SU-DHL-6 (cell line): ENCODE measurements around the gene ADAMTS12.

Experiments
- H2AFZ ChIP-seq: fragments of 200-600 bp; sonication (generic); 2 replicates; pipeline ENCODE4 v1.6.1; 2014; ENCODE audit warnings: low read depth, mild to moderate bottlenecking, moderate library complexity, mixed read lengths, antibody characterized with exemption, low read length; ENCODE audit not compliant: severe bottlenecking
- H3F3A ChIP-seq: fragments of 200-600 bp; shearing (Covaris generic); 2 replicates; pipeline ENCODE4 v1.6.0; 2016; ENCODE audit warnings: antibody characterized with exemption, mild to moderate bottlenecking; ENCODE audit not compliant: insufficient read depth
- H3K27ac ChIP-seq: fragments of 200-600 bp; sonication (generic); 2 replicates; pipeline ENCODE4 v1.5.1; 2016; ENCODE audit warnings: low read depth, mild to moderate bottlenecking, low read length, moderate library complexity, mixed read lengths
- H3K27me3 ChIP-seq: fragments of 200-600 bp; sonication (generic), shearing (Covaris generic); 2 replicates; pipeline ENCODE4 v1.6.0; 2014; ENCODE audit warnings: mild to moderate bottlenecking, low read length
- H3K36me3 ChIP-seq: fragments of 200-600 bp; sonication (generic); 2 replicates; pipeline ENCODE4 v1.6.1; 2014; ENCODE audit warnings: mild to moderate bottlenecking, low read length, mixed read lengths
- H3K4me2 ChIP-seq: fragments of 300-600, 200-600 bp; shearing (Covaris generic), sonication (generic); 2 replicates; pipeline ENCODE4 v1.6.0; 2014; ENCODE audit warnings: low read length, low read depth, mild to moderate bottlenecking; ENCODE audit not compliant: poor library complexity, severe bottlenecking
- H3K4me3 ChIP-seq: fragments of 200-600 bp; sonication (generic); 2 replicates; pipeline ENCODE4 v1.5.1; 2014; ENCODE audit warnings: antibody characterized with exemption, low read length, mild to moderate bottlenecking, mixed read lengths; ENCODE audit not compliant: insufficient read depth, poor library complexity, severe bottlenecking
- H3K79me2 ChIP-seq: fragments of 200-600 bp; sonication (generic); 2 replicates; pipeline ENCODE4 v1.6.1; 2014; ENCODE audit warnings: mild to moderate bottlenecking, low read length, moderate library complexity; ENCODE audit not compliant: insufficient read depth
- H3K9ac ChIP-seq: fragments of 200-600 bp; sonication (generic); 2 replicates; pipeline ENCODE4 v1.7.0; 2014; ENCODE audit warnings: mild to moderate bottlenecking, low read length
- H3K9me2 ChIP-seq: fragments of 200-600 bp; sonication (generic); replicated peaks from 2 replicates; pipeline ENCODE4 v1.6.1; 2014; ENCODE audit warnings: low read length; ENCODE audit not compliant: insufficient read depth
- H3K9me3 ChIP-seq: fragments of 200-600 bp; sonication (generic); 2 replicates; pipeline ENCODE4 v1.6.1; 2014; ENCODE audit warnings: low read length, mixed read lengths; ENCODE audit not compliant: insufficient read depth
- H4K20me1 ChIP-seq: fragments of 200-600 bp; sonication (generic); 2 replicates; pipeline ENCODE4 v1.6.1; 2014; ENCODE audit warnings: low read depth, mild to moderate bottlenecking, antibody characterized with exemption, low read length, moderate library complexity, mixed read lengths
- EZH2phosphoT487 ChIP-seq: fragments of 200-600 bp; sonication (generic), shearing (Covaris generic); conservative IDR thresholded peaks from 2 replicates; pipeline ENCODE4 v1.6.1; 2018; ENCODE audit warnings: mild to moderate bottlenecking, antibody characterized with exemption, low read length, moderate library complexity, mixed read lengths
- TF ChIP-seq, protein P1 (sequence below): fragments of 200-600 bp; sonication (generic); IDR thresholded peaks from one replicate; pipeline ENCODE4 v1.5.1; 2017; ENCODE audit warnings: antibody characterized with exemption, mild to moderate bottlenecking, low read length, moderate library complexity; ENCODE audit not compliant: insufficient read depth, poor library complexity, severe bottlenecking

Gene ADAMTS12

DNA sequence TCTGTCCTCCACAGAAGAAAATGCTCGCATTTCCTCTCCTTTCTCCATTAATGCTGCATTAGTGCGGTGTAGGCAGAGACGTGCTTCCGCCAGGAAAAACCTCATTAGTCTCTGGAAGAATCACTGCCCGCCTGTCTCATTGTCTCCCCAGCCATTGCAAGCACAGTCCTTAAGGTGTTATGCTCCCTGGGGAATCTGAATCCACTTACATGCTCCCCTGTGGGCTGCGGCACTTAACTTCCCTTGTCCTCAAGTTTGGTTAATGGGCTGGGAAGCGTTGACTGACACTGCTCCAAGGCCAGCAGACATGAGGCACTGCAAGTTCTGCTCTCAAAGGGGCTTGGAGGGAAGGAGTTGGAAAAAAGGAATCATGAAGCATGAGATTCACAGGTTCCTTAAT is 409.5 kb downstream of the ADAMTS12 start:
- Histone ChIP-seq H3K27ac (no peak overlapping the region), H3K9me2 (no peaks in the 10 kb centered on the region), H3K36me3 (no peaks in the 10 kb centered on the region), H3K9ac (no peak overlapping the region), H2AFZ (no peak overlapping the region), H3K4me3 (no peak overlapping the region), H3K27me3 (no peaks in the 10 kb centered on the region), H3K4me2 (no peak overlapping the region), H3F3A (no peaks in the 10 kb centered on the region), H4K20me1 (no peaks in the 10 kb centered on the region), H3K79me2 (no peaks in the 10 kb centered on the region), H3K9me3 (no peaks in the 10 kb centered on the region)
- TF ChIP-seq, protein P1, sequence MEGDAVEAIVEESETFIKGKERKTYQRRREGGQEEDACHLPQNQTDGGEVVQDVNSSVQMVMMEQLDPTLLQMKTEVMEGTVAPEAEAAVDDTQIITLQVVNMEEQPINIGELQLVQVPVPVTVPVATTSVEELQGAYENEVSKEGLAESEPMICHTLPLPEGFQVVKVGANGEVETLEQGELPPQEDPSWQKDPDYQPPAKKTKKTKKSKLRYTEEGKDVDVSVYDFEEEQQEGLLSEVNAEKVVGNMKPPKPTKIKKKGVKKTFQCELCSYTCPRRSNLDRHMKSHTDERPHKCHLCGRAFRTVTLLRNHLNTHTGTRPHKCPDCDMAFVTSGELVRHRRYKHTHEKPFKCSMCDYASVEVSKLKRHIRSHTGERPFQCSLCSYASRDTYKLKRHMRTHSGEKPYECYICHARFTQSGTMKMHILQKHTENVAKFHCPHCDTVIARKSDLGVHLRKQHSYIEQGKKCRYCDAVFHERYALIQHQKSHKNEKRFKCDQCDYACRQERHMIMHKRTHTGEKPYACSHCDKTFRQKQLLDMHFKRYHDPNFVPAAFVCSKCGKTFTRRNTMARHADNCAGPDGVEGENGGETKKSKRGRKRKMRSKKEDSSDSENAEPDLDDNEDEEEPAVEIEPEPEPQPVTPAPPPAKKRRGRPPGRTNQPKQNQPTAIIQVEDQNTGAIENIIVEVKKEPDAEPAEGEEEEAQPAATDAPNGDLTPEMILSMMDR, result no peak
- TF ChIP-seq EZH2phosphoT487, result no peak

GRCh38 chr5:33480876-33481275 is 410.9 kb downstream of the ADAMTS12 start:
- H3K79me2 ChIP-seq, result no peaks in the 10 kb centered on the region
- H4K20me1 ChIP-seq, result no peaks in the 10 kb centered on the region
- H3K9me3 ChIP-seq, result no peaks in the 10 kb centered on the region
- H3K27ac ChIP-seq, result no peak overlapping the region
- H3F3A ChIP-seq, result no peaks in the 10 kb centered on the region
- no peaks in the 10 kb centered on the region for H3K36me3 ChIP-seq
- H3K4me3 ChIP-seq, result no peak overlapping the region
- H3K9ac ChIP-seq, result no peak overlapping the region
- TF ChIP-seq EZH2phosphoT487, result no peak
- TF ChIP-seq, protein P1, result no peak
- no peak overlapping the region for H3K4me2 ChIP-seq
- no peak overlapping the region for H2AFZ ChIP-seq
- no peaks in the 10 kb centered on the region for H3K9me2 ChIP-seq
- no peaks in the 10 kb centered on the region for H3K27me3 ChIP-seq

DNA sequence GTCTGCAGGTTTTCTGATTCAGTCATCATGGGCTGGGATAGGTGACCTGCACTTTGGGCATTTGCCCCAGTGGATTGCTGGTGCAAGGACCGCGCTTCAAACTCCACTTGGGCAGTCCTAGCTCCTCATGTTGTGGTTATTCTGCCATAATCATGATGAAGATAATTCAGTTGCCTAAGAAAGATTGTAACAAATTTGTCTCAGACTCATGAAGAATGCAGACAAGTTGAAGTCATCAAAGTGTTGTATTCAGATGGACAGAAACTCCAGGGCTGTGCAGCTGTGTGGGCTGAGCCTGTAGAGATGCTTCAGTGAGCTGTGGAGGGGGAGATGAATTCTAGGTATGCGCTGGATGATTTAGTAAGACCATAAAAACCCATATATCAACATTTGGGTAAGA is 412.5 kb downstream of the ADAMTS12 start:
- H3K36me3 ChIP-seq, result peaks cover 9% of the 10 kb centered on the region
- H3K4me2 ChIP-seq, result no peak overlapping the region
- no peaks in the 10 kb centered on the region for H3K27me3 ChIP-seq
- TF ChIP-seq, protein P1, result no peak
- TF ChIP-seq EZH2phosphoT487, result no peak
- H3K9me2 ChIP-seq, result no peaks in the 10 kb centered on the region
- H3K79me2 ChIP-seq, result no peaks in the 10 kb centered on the region
- H3K9ac ChIP-seq, result no peak overlapping the region
- H3K27ac ChIP-seq, result no peak overlapping the region
- no peaks in the 10 kb centered on the region for H3F3A ChIP-seq
- H3K4me3 ChIP-seq, result no peak overlapping the region
- H2AFZ ChIP-seq, result no peak overlapping the region
- H3K9me3 ChIP-seq, result no peaks in the 10 kb centered on the region
- no peaks in the 10 kb centered on the region for H4K20me1 ChIP-seq

GRCh38 chr5:33477816-33478215 is 414.0 kb downstream of the ADAMTS12 start:
- no peaks in the 10 kb centered on the region for H3K9me2 ChIP-seq
- H3K79me2 ChIP-seq, result no peaks in the 10 kb centered on the region
- H3K9ac ChIP-seq, result no peak overlapping the region
- H3K27ac ChIP-seq, result no peak overlapping the region
- H3F3A ChIP-seq, result no peaks in the 10 kb centered on the region
- no peak overlapping the region for H3K4me2 ChIP-seq
- H3K9me3 ChIP-seq, result no peaks in the 10 kb centered on the region
- H3K36me3 ChIP-seq, result peaks cover 18% of the 10 kb centered on the region
- TF ChIP-seq, protein P1, result no peak
- TF ChIP-seq EZH2phosphoT487, result no peak
- no peaks in the 10 kb centered on the region for H4K20me1 ChIP-seq
- H2AFZ ChIP-seq, result no peak overlapping the region
- H3K4me3 ChIP-seq, result no peak overlapping the region
- no peaks in the 10 kb centered on the region for H3K27me3 ChIP-seq
